Measurements from ENCODE around the gene YBX2. TPM values are rescaled to one million over a fixed set of nuclear protein-coding genes. Genes with fewer than 3 reads are reported as not detected.

Gene YBX2
- total RNA-seq, 1 experiment from 2014 or later: 24.0 TPM

DNA sequence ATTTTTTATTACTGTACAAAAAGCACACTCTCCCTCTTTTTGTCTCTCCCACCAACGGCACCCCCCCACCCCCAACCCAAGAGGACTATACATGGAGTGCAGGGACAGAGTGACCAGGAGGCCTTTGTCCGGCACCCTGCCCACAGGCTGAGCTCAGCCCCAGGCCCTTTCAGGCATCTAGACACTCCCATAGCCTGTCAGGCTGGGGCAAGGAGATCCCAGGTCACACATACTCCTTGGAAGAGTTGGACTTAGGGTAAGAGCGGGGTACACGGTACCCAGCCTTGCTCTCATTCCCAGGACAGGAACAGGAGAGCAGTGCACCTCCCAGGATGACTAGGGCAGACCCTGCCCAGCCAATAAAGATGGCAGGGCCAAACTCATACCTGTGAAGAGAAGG, 34.3 kb downstream of the YBX2 start:
- Mint-ChIP-seq H3K27ac (peak overlapping the region in 1 of 3 experiments; percentile 98; a peak in 3 of 7 replicates), H3K4me1 (peaks cover 24 to 38% of the 10 kb centered on the region in 2 experiments), H3K9me3 (peaks cover 0 to 4% of the 10 kb centered on the region in 2 experiments; a peak in 1 of 5 replicates), H3K4me3 (peak overlapping the region; percentile 86 to 93), H3K27me3 (ENCODE audit: low read depth) (peaks cover 2% of the 10 kb centered on the region), H3K36me3 (ENCODE audit: insufficient read depth in 1 of 3, low read depth in 3 of 3) (peaks cover 12 to 51% (median 38%) of the 10 kb centered on the region in 3 experiments)
- Histone ChIP-seq H4K91ac (ENCODE audit: insufficient read length, low read depth, low read length) (no peak overlapping the region), H3K9ac (ENCODE audit: extremely low read depth, insufficient read length, low read length) (peak overlapping the region; percentile 44), H4K8ac (replicated peaks; ENCODE audit: insufficient read length, low read depth, low read length) (no peak overlapping the region), H4K5ac (ENCODE audit: insufficient read length, low read depth, low read length) (no peak overlapping the region), H3K23ac (ENCODE audit: insufficient read length, low read depth, low read length) (no peak overlapping the region), H3K79me1 (ENCODE audit: insufficient read depth, low read depth, low read length, poor library complexity, severe bottlenecking) (no peaks in the 10 kb centered on the region), H2BK120ac (ENCODE audit: low read depth, low read length, poor library complexity, severe bottlenecking) (no peak overlapping the region), H3K56ac (ENCODE audit: insufficient read length, low read depth, low read length) (no peak overlapping the region), H2AFZ (ENCODE audit: low read length) (no peak overlapping the region), H3K4me1 (ENCODE audit: insufficient read depth, low read length) (peaks cover 4% of the 10 kb centered on the region; the same call in 1 of the 2 replicates), H3K27me3 (ENCODE audit: insufficient read depth, low read length) (no peaks in the 10 kb centered on the region), H3K27ac (ENCODE audit: insufficient read length, low read depth, low read length) (no peak overlapping the region), H3K9me3 (ENCODE audit: control insufficient read depth, low read depth, low read length) (no peaks in the 10 kb centered on the region), H3T11ph (ENCODE audit: low read length) (no peak overlapping the region), H3K4ac (ENCODE audit: low read depth, low read length) (no peak overlapping the region), H3K4me2 (ENCODE audit: insufficient read depth, insufficient read length, low read length) (peak overlapping the region; percentile 76), H3K23me2 (ENCODE audit: insufficient read length, low read depth, low read length, poor library complexity, severe bottlenecking) (peaks cover 25% of the 10 kb centered on the region), H3K14ac (ENCODE audit: insufficient read depth, low read length) (no peak overlapping the region; the same call in 1 of the 2 replicates), H2BK12ac (ENCODE audit: insufficient read length, low read depth, low read length) (no peak overlapping the region), H3K79me2 (ENCODE audit: insufficient read depth, low read length) (peaks cover 8% of the 10 kb centered on the region; the same call in 1 of the 2 replicates), H2AK5ac (ENCODE audit: insufficient read length, low read length) (no peak overlapping the region), H2BK20ac (ENCODE audit: low read depth, low read length, poor library complexity, severe bottlenecking) (no peak overlapping the region), H2BK15ac (ENCODE audit: low read depth, low read length) (no peak overlapping the region), H4K20me1 (ENCODE audit: control insufficient read depth, insufficient read depth, insufficient read length) (no peaks in the 10 kb centered on the region), H3K18ac (ENCODE audit: insufficient read length, low read depth, low read length) (no peak overlapping the region), H2BK5ac (ENCODE audit: insufficient read length, low read length) (no peak overlapping the region)
- TF ChIP-seq CTCF (conservative IDR thresholded peaks at IDR 0.05): no peak
- no CpG with 5 or more reads among the region's 4 CpGs for WGBS (ENCODE audit: extremely low coverage, insufficient read length, low lambda C conversion rate)
- no peak for DNase-seq

Data from H9 (cell line).